Activated B cell treated with CpG ODN at 0.5 μM for 24 hours (primary cell): ENCODE results near the gene CDKN3. TPM values are rescaled to one million over a fixed set of nuclear protein-coding genes. Genes with fewer than 3 reads are reported as not detected.

Experiments
- total RNA-seq: library from RNA; stranded (reverse); gene quantifications from 2 replicates; pipeline ENCODE4 v1.2.3, GENCODE V29; 2022

The CDKN3 gene
- total RNA-seq, 1 donor from 2014 or later, result 0.91 TPM

Other genes starting within 250 kb of the CDKN3 start
- 40.6 and 43.5 TPM in 2 replicates for gene CNIH1, start 44.4 kb downstream of the CDKN3 start, total RNA-seq
- gene GMFB, start 92.0 kb downstream of the CDKN3 start, total RNA-seq, result 39.5 and 43.0 TPM in 2 replicates
- 11.9 and 14.1 TPM in 2 replicates for gene CGRRF1, start 112.9 kb downstream of the CDKN3 start, total RNA-seq
- 6.4 and 8.7 TPM in 2 replicates for gene SAMD4A, start 170.1 kb downstream of the CDKN3 start, total RNA-seq